Measurements from ENCODE around the gene RINL.
A peak's percentile ranks its signal among the peaks of the same experiment; 100 is the strongest.

RINL gene

DNA sequence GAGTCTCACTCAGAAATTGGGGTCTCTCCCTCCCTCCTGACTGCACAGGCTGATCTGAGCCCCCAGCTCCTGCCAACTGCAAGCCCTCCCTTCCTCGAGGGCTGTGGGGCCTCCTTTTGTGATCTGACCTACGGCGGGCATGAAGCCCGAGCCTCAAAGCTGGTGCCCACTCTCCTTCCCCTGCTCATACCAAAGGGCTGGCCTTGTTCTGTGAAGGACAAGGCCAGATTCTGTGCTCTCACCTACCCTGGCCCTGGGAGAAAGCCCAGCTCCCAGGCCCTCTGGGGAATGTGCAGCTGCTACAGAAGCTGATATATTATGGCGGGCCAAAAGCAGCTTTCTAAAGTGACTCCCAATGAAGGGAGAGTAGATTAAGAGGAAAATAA, 37.5 kb downstream of the RINL start:
- TF ChIP-seq, protein P1, sequence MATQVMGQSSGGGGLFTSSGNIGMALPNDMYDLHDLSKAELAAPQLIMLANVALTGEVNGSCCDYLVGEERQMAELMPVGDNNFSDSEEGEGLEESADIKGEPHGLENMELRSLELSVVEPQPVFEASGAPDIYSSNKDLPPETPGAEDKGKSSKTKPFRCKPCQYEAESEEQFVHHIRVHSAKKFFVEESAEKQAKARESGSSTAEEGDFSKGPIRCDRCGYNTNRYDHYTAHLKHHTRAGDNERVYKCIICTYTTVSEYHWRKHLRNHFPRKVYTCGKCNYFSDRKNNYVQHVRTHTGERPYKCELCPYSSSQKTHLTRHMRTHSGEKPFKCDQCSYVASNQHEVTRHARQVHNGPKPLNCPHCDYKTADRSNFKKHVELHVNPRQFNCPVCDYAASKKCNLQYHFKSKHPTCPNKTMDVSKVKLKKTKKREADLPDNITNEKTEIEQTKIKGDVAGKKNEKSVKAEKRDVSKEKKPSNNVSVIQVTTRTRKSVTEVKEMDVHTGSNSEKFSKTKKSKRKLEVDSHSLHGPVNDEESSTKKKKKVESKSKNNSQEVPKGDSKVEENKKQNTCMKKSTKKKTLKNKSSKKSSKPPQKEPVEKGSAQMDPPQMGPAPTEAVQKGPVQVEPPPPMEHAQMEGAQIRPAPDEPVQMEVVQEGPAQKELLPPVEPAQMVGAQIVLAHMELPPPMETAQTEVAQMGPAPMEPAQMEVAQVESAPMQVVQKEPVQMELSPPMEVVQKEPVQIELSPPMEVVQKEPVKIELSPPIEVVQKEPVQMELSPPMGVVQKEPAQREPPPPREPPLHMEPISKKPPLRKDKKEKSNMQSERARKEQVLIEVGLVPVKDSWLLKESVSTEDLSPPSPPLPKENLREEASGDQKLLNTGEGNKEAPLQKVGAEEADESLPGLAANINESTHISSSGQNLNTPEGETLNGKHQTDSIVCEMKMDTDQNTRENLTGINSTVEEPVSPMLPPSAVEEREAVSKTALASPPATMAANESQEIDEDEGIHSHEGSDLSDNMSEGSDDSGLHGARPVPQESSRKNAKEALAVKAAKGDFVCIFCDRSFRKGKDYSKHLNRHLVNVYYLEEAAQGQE (IDR thresholded peaks at IDR 0.05; ENCODE audit: low read depth), result no peak
- TF ChIP-seq EGR1 (IDR thresholded peaks at IDR 0.05) (no peak), TCF12 (IDR thresholded peaks at IDR 0.05; ENCODE audit: low read depth) (no peak), TAF1 (IDR thresholded peaks at IDR 0.05; ENCODE audit: low read depth) (no peak), YY1 (IDR thresholded peaks at IDR 0.05; ENCODE audit: low read depth) (no peak), CREB1 (IDR thresholded peaks at IDR 0.05; ENCODE audit: low read depth) (no peak), ZBTB7A (IDR thresholded peaks at IDR 0.05; ENCODE audit: low read depth) (no peak), CEBPB (IDR thresholded peaks at IDR 0.05) (no peak)
- TF ChIP-seq, protein P2, sequence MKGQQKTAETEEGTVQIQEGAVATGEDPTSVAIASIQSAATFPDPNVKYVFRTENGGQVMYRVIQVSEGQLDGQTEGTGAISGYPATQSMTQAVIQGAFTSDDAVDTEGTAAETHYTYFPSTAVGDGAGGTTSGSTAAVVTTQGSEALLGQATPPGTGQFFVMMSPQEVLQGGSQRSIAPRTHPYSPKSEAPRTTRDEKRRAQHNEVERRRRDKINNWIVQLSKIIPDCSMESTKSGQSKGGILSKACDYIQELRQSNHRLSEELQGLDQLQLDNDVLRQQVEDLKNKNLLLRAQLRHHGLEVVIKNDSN (IDR thresholded peaks at IDR 0.05), result no peak

DNA sequence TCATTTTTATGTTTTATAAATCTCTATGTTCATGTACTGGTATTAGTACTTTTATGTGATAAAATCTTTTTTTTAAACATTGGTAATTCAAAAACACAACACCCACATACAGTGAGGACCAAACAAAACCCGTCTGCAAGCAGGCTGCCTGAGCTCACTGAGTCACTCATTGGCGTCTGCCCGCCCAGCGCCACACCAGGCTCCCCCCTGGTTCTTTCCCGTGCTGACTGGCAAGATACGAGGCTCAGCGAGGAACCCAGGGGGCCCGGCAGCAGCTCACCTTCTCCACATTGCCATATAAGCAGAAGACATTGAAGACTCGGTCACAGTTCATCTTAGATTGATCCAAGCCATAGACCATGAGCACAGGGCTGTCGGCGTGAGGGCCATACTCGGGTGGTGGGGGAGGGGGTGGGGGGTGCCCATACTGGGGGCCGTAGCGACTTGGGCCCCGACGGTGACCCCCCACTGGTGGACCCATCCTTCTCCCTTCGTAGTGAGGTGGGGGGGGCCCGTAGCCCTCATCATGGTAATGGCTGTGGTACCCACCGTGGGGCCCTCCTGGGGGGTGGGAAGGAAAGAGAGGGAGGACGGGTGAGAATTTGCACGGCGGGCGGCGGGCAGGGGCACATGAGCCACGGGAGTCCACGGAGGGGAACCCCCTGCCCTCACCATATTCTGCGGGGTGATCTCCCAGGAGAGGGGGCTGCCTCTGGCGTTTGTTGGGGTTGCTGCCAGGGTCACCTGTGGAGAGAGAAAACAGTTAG, 38.1 kb downstream of the RINL start:
- TF ChIP-seq TCF12 (IDR thresholded peaks at IDR 0.05; ENCODE audit: low read depth), result no peak
- no peak for TF ChIP-seq EGR1 (IDR thresholded peaks at IDR 0.05)
- no peak for TF ChIP-seq EP300 (IDR thresholded peaks at IDR 0.05; ENCODE audit: borderline replicate concordance)
- TF ChIP-seq CREB1 (IDR thresholded peaks at IDR 0.05; ENCODE audit: low read depth), result no peak
- no peak for TF ChIP-seq YY1 (IDR thresholded peaks at IDR 0.05; ENCODE audit: low read depth)
- no peak for TF ChIP-seq CEBPB (IDR thresholded peaks at IDR 0.05)
- TF ChIP-seq TEAD4 (IDR thresholded peaks at IDR 0.05), result no peak
- TF ChIP-seq FOXM1 (IDR thresholded peaks at IDR 0.05; ENCODE audit: borderline replicate concordance, low read depth), result no peak
- TF ChIP-seq ZBTB7A (IDR thresholded peaks at IDR 0.05; ENCODE audit: low read depth), result no peak
- no peak for TF ChIP-seq RAD21 (IDR thresholded peaks at IDR 0.05; ENCODE audit: low read depth)
- TF ChIP-seq, protein P3, sequence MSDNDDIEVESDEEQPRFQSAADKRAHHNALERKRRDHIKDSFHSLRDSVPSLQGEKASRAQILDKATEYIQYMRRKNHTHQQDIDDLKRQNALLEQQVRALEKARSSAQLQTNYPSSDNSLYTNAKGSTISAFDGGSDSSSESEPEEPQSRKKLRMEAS (IDR thresholded peaks at IDR 0.05), result no peak

DNA sequence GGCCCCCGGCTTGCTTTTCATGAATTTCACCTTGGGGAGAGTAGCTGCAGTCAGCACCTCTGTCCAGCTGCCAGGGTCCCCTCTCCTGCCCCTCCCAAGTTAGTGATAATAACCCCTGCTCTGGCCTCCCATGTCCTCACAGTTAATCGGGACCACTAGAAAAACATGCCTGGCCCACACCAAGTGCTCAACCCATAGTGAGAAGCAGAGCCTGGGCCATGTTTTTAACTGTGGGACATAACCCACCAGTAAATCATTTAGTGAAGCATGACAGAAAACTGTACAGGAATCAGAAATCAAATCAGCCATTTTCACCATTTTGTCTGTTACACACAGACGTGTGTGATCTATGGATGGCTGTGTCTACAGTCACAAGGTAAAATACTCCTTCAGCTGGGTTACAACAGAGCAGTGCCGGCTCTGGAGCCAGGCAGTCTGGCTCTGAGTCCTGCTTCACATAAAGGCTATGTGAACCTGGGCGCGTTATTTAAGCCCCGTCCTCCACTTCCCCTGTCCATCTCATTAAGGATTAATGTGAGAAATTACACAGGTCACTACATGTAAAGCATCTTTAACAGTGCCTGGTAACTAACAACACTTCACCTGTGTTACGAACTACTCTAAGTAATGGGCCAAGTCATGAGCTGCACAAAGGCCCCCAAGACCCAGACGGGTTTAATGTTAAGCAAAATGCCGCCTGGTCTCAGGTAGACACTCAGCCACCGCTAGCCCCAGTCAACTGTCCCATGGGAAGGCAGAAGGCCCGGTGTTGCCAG, 38.9 kb downstream of the RINL start:
- TF ChIP-seq, protein P3 (IDR thresholded peaks at IDR 0.05), result no peak
- TF ChIP-seq RAD21 (IDR thresholded peaks at IDR 0.05; ENCODE audit: low read depth), result no peak
- TF ChIP-seq, protein P1 (IDR thresholded peaks at IDR 0.05; ENCODE audit: low read depth), result no peak
- no peak for TF ChIP-seq FOXM1 (IDR thresholded peaks at IDR 0.05; ENCODE audit: borderline replicate concordance, low read depth)
- no peak for TF ChIP-seq ZBTB7A (IDR thresholded peaks at IDR 0.05; ENCODE audit: low read depth)
- no peak for TF ChIP-seq YY1 (IDR thresholded peaks at IDR 0.05; ENCODE audit: low read depth)
- TF ChIP-seq NFIC (IDR thresholded peaks at IDR 0.05), result no peak
- TF ChIP-seq TEAD4 (IDR thresholded peaks at IDR 0.05), result no peak

DNA sequence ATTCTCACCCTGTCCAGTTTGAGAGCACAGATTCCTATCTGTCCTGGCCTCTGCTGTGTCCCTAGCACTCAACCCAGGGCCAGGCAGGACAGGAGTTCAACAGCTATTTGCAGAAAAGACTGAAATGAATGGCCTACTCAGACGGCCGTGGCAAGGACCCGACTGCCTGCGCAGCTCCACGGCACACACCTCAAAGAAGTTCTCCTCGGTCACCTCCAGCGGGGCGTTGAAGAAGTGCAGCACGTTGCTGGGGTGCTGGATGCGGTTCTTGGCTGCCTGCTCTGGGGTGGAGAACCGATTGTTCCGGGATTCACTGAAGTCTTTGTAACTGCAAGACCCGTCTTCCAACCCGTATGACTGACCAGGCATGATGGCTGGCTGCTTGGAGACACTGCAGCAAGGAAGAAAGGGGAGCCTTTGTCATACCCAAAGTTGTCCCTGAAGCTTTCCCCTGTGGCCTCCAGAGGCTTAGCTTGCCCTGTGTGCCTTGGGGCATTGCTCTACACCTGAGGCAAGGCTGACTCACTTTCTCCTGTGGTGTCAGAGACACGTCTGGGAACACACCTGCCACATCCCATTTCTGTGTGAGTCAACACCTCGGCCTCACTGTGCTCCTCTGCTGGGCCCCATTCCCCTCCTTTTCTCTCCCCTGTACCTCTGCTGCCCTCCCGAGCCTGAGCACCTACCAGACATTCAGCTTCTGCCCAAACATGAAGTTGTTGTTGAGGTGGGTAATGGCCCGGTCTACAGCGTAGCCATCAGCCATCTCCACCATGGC, 39.7 kb downstream of the RINL start:
- 0 out of 2 replicates have a peak, but pooled peaks have one; percentile 7 for TF ChIP-seq RAD21 (IDR thresholded peaks at IDR 0.05; ENCODE audit: low read depth)
- TF ChIP-seq, protein P2 (IDR thresholded peaks at IDR 0.05), result no peak

DNA sequence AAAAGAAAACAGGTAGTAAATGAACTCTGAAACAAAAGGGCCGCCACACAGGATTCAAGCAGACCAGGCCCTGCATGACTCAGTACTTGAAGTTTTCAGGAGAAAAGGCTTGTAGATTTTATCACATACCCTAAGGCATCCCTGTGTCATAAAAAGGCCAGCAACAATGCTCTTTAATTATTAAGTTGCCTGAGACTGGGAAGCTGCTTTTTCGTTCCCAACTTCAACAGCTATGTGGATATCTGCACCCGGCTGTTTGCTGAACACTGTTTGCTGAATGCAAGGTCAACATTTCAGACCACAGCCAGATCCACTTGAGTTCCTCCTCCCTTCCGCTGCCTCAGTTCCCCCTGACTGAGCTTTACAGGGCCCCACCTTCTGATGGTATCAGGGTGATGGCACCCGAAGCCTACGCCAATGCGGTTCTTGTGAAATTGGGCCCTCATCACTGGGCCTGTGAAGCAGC, 40.4 kb downstream of the RINL start:
- TF ChIP-seq, protein P3 (IDR thresholded peaks at IDR 0.05), result no peak
- TF ChIP-seq FOXM1 (IDR thresholded peaks at IDR 0.05; ENCODE audit: borderline replicate concordance, low read depth) (no peak), TEAD4 (IDR thresholded peaks at IDR 0.05) (no peak), NFIC (IDR thresholded peaks at IDR 0.05) (no peak), RAD21 (IDR thresholded peaks at IDR 0.05; ENCODE audit: low read depth) (no peak), TAF1 (IDR thresholded peaks at IDR 0.05; ENCODE audit: low read depth) (no peak), EGR1 (IDR thresholded peaks at IDR 0.05) (no peak)
- TF ChIP-seq, protein P1 (IDR thresholded peaks at IDR 0.05; ENCODE audit: low read depth), result no peak

Measured in Ishikawa (cell line).